ENCODE data around the gene SPATA45. TPM values are rescaled to one million over a fixed set of nuclear protein-coding genes. Genes with fewer than 3 reads are reported as not detected.

The SPATA45 gene
- polyA plus RNA-seq, 3 donors from 2014 or later: not detected

GRCh38 chr1:212782422-212783154 lies 64.9 kb downstream of the SPATA45 start:
- H3K36me3 Mint-ChIP-seq: peaks cover 11 to 36% (median 21%) of the 10 kb centered on the region in 3 donors
- no peaks in the 10 kb centered on the region for H3K9me3 Mint-ChIP-seq
- peaks cover 1 to 5% of the 10 kb centered on the region in 2 donors for H3K4me1 Mint-ChIP-seq
- DNase-seq: peak in 2 of 3 donors; percentile 28 to 30
- no peak overlapping the region for H3K4me3 Mint-ChIP-seq
- peaks cover 0 to 2% (median 0%) of the 10 kb centered on the region in 3 donors for H3K27me3 Mint-ChIP-seq (ENCODE audit: low read depth in 3 of 3)
- H3K27ac Mint-ChIP-seq: no peak overlapping the region

- DNase-seq: no peak
- Mint-ChIP-seq H3K4me3 (no peak overlapping the region), H3K36me3 (peaks cover 12 to 36% (median 21%) of the 10 kb centered on the region in 3 donors), H3K4me1 (peaks cover 0 to 1% of the 10 kb centered on the region in 2 donors), H3K9me3 (no peaks in the 10 kb centered on the region), H3K27me3 (ENCODE audit: low read depth in 3 of 3) (peaks cover 0 to 2% (median 2%) of the 10 kb centered on the region in 3 donors), H3K27ac (no peak overlapping the region)
These were observed 66.2 kb downstream of the SPATA45 start for GRCh38 chr1:212781225-212781624.

GRCh38 chr1:212780759-212781158 lies 66.7 kb downstream of the SPATA45 start:
- no peak overlapping the region for H3K27ac Mint-ChIP-seq
- H3K4me3 Mint-ChIP-seq: no peak overlapping the region
- no peaks in the 10 kb centered on the region for H3K4me1 Mint-ChIP-seq
- DNase-seq: no peak
- H3K9me3 Mint-ChIP-seq: no peaks in the 10 kb centered on the region
- H3K36me3 Mint-ChIP-seq: peaks cover 12 to 36% (median 21%) of the 10 kb centered on the region in 3 donors
- H3K27me3 Mint-ChIP-seq (ENCODE audit: low read depth in 3 of 3): peaks cover 0 to 2% (median 0%) of the 10 kb centered on the region in 3 donors

Other genes with a start within 250 kb of the SPATA45 start
- under 1 TPM in 2 of 3 donors, not detected in 1; 0.40 to 0.70 TPM for gene ATF3, start 238.9 kb downstream of the SPATA45 start, polyA plus RNA-seq
- 1 to 10 TPM; 4.4 to 7.4 (median 7.2) TPM for gene BATF3, start 147.8 kb downstream of the SPATA45 start, polyA plus RNA-seq
- gene NSL1, start 55.9 kb downstream of the SPATA45 start, polyA plus RNA-seq: 10 to 100 TPM; 63.4 to 70.6 (median 64.6) TPM
- gene TATDN3, start 55.8 kb downstream of the SPATA45 start, polyA plus RNA-seq: 10 to 100 TPM in 2 of 3 donors, 1 to 10 TPM in 1; 8.5 to 14.8 (median 14.6) TPM
- 1 to 10 TPM in 2 of 3 donors, under 1 TPM in 1; 0.12 to 4.1 (median 1.6) TPM for gene FLVCR1, start 10.6 kb upstream of the SPATA45 start, polyA plus RNA-seq
- under 1 TPM in 1 of 3 donors, not detected in 2; 0.49 TPM for gene VASH2, start 102.9 kb upstream of the SPATA45 start, polyA plus RNA-seq
- 10 to 100 TPM; 21.1 to 34.8 (median 22.8) TPM for gene ANGEL2, start 168.2 kb upstream of the SPATA45 start, polyA plus RNA-seq
- 10 to 100 TPM in 1 of 3 donors, 1 to 10 TPM in 2; 2.9 to 10.7 (median 5.2) TPM for gene RPS6KC1, start 203.6 kb upstream of the SPATA45 start, polyA plus RNA-seq